GM20431 (cell line): ENCODE results near the gene PLXNA1.

Experiments used
- in situ Hi-C: fragments of 300-500 bp; cut with MseI, MboI; formaldehyde crosslinking; loops from one replicate; pipeline ENCODE4 v1.15.0; 2020; ENCODE audit warnings: low sequenced_read_pairs; ENCODE audit not compliant: unreplicated experiment

PLXNA1 gene

GRCh38 chr3:126984391-126985131, 1.6 kb downstream of the PLXNA1 start:
- in situ Hi-C loops = loop anchor here (10.0 kb wide), 1 partner anchor 230 kb away; no protein-coding TSS in a partner anchor

GRCh38 chr3:126985132-126985985, 2.4 kb downstream of the PLXNA1 start:
- in situ Hi-C loops = loop anchor here (10.0 kb wide), 1 partner anchor 231 kb away; no protein-coding TSS in a partner anchor

GRCh38 chr3:126986001-126986400, 3.1 kb downstream of the PLXNA1 start:
- in situ Hi-C loops = loop anchor here (10.0 kb wide), 1 partner anchor 231 kb away; no protein-coding TSS in a partner anchor

GRCh38 chr3:126987129-126987528, 4.2 kb downstream of the PLXNA1 start:
- in situ Hi-C loops = loop anchor here (10.0 kb wide), 1 partner anchor 232 kb away; no protein-coding TSS in a partner anchor

- in situ Hi-C loops = loop anchor here (10.0 kb wide), 1 partner anchor 233 kb away; no protein-coding TSS in a partner anchor
These were observed 4.7 kb downstream of the PLXNA1 start for GRCh38 chr3:126987596-126987995.

- in situ Hi-C loops = loop anchor here (10.0 kb wide), 1 partner anchor 234 kb away; no protein-coding TSS in a partner anchor
These were observed 5.6 kb downstream of the PLXNA1 start for GRCh38 chr3:126988451-126989021.

GRCh38 chr3:126989316-126990023, 6.6 kb downstream of the PLXNA1 start:
- in situ Hi-C loops = loop anchor here (10.0 kb wide), 1 partner anchor 235 kb away; no protein-coding TSS in a partner anchor

- in situ Hi-C loops = no loop called here
These were observed 7.2 kb downstream of the PLXNA1 start for GRCh38 chr3:126990024-126990700.

GRCh38 chr3:126990890-126991289, 8.0 kb downstream of the PLXNA1 start:
- in situ Hi-C loops = no loop called here

GRCh38 chr3:126991366-126992200, 8.7 kb downstream of the PLXNA1 start:
- in situ Hi-C loops = no loop called here

- in situ Hi-C loops = no loop called here
These were observed 9.3 kb downstream of the PLXNA1 start for GRCh38 chr3:126992216-126992615.

GRCh38 chr3:126992776-126993175, 9.9 kb downstream of the PLXNA1 start:
- in situ Hi-C loops = no loop called here

GRCh38 chr3:126993436-126993835, 10.5 kb downstream of the PLXNA1 start:
- in situ Hi-C loops = no loop called here

GRCh38 chr3:126994661-126995245, 11.8 kb downstream of the PLXNA1 start:
- in situ Hi-C loops = no loop called here

- in situ Hi-C loops = no loop called here
These were observed 12.4 kb downstream of the PLXNA1 start for GRCh38 chr3:126995254-126995780.

GRCh38 chr3:126995926-126996512, 13.1 kb downstream of the PLXNA1 start:
- in situ Hi-C loops = no loop called here

GRCh38 chr3:126996905-126997304, 14.0 kb downstream of the PLXNA1 start:
- in situ Hi-C loops = no loop called here
